ENCODE data around the gene NPBWR2.

Gene NPBWR2

DNA sequence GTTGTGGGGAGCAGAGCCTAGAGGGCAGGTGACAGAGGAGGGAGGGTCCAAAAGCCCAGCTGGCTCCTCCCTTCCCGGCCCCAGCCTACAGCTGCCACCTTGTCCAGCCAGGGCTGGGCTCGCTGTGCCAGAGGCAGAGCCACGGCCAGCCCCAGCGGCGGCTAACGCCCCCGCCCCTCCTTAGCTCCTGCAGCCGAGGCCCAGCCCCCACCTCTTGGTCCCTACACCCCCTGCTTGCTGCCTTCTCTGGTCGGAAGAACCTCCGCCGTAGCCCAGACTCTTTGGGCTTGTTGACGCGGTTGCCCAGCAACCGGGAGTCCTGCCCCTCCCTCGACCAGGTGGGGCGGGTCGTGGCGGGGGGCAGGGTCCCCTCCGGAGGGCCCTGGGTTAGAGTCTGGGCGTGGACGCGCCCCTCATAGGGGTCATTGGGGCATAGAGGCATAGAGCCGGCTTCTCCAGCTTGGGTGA is 22.6 kb downstream of the NPBWR2 start:
- H3K4me3 ChIP-seq (replicated peaks in 1 of 2; ENCODE audit: low read depth in 2 of 2, low read length in 2 of 2): no peak overlapping the region
- TF ChIP-seq, protein P1, sequence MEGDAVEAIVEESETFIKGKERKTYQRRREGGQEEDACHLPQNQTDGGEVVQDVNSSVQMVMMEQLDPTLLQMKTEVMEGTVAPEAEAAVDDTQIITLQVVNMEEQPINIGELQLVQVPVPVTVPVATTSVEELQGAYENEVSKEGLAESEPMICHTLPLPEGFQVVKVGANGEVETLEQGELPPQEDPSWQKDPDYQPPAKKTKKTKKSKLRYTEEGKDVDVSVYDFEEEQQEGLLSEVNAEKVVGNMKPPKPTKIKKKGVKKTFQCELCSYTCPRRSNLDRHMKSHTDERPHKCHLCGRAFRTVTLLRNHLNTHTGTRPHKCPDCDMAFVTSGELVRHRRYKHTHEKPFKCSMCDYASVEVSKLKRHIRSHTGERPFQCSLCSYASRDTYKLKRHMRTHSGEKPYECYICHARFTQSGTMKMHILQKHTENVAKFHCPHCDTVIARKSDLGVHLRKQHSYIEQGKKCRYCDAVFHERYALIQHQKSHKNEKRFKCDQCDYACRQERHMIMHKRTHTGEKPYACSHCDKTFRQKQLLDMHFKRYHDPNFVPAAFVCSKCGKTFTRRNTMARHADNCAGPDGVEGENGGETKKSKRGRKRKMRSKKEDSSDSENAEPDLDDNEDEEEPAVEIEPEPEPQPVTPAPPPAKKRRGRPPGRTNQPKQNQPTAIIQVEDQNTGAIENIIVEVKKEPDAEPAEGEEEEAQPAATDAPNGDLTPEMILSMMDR (IDR thresholded peaks at IDR 0.05; ENCODE audit: low read depth, low read length): no peak
- no peak for DNase-seq (ENCODE audit: low read depth in 2 of 2)

GRCh38 chr20:64083804-64084684 is 23.3 kb downstream of the NPBWR2 start, which contains the start of gene LKAAEAR1:
Gene LKAAEAR1 (minus strand): TSS chr20:64084398. CDS start chr20:64084219, 179 bp downstream.
- TF ChIP-seq, protein P1 (IDR thresholded peaks at IDR 0.05; ENCODE audit: low read depth, low read length): no peak
- DNase-seq (ENCODE audit: low read depth in 2 of 2): no peak
- peak within 1 kb of the TSS; percentile 27 to 41 for H3K4me3 ChIP-seq (replicated peaks in 1 of 2; ENCODE audit: low read depth in 2 of 2, low read length in 2 of 2)

GRCh38 chr20:64083378-64083803 is 24.0 kb downstream of the NPBWR2 start:
- TF ChIP-seq, protein P1 (IDR thresholded peaks at IDR 0.05; ENCODE audit: low read depth, low read length): peak; percentile 51
- H3K4me3 ChIP-seq (replicated peaks in 1 of 2; ENCODE audit: low read depth in 2 of 2, low read length in 2 of 2): peak overlapping the region; percentile 27 to 41
- peak; percentile 70 to 79 for DNase-seq (ENCODE audit: low read depth in 2 of 2)

GRCh38 chr20:64082820-64083377 is 24.5 kb downstream of the NPBWR2 start:
- no peak for DNase-seq (ENCODE audit: low read depth in 2 of 2)
- H3K4me3 ChIP-seq (replicated peaks in 1 of 2; ENCODE audit: low read depth in 2 of 2, low read length in 2 of 2): peak overlapping the region in 1 of 2 donors; percentile 27
- TF ChIP-seq, protein P1 (IDR thresholded peaks at IDR 0.05; ENCODE audit: low read depth, low read length): no peak

DNA sequence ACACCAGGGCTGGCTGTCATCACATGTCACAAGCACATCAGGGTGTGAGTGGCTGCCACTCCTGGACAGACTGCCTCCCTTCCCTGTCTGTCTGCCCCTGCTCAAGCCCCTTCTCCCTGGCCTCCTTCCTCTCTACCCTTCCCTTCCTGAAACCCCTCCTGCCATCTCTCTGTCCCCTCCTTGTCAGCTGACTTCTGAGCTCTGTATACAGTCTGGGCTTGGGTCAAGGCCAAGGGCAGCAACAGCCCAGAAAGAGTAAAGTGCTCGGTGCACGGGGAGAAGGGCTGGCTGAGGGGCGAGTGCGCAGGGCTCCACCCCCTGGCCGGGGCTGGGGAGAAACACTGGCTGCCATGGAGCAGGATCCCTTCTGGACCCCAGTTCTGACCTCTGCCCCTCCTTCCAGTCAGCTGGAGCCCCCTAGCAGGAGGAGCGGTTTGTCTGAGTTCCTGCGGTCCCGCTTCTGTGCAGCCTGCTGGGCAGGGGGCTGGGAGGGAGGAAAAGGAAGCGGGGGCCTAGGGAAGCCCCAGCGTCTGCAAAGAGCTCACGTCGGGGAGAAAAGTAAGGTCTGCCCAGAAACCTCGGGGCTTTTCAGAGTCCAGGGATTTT is 25.1 kb downstream of the NPBWR2 start:
- H3K4me3 ChIP-seq (replicated peaks in 1 of 2; ENCODE audit: low read depth in 2 of 2, low read length in 2 of 2): no peak overlapping the region
- TF ChIP-seq, protein P1 (IDR thresholded peaks at IDR 0.05; ENCODE audit: low read depth, low read length): no peak
- DNase-seq (ENCODE audit: low read depth in 2 of 2): no peak

GRCh38 chr20:64081624-64081964 is 25.8 kb downstream of the NPBWR2 start:
- TF ChIP-seq, protein P1 (IDR thresholded peaks at IDR 0.05; ENCODE audit: low read depth, low read length): no peak
- no peak for DNase-seq (ENCODE audit: low read depth in 2 of 2)
- H3K4me3 ChIP-seq (replicated peaks in 1 of 2; ENCODE audit: low read depth in 2 of 2, low read length in 2 of 2): no peak overlapping the region

All from cardiac fibroblast (primary cell).